CD4-positive, alpha-beta T cell treated with Interleukin-6 for 4 hours (primary cell): ENCODE data around the gene HOXD8.

Experiments
- DNase-seq: peaks from one replicate; pipeline ENCODE4 v3.0.0-alpha.2; 2020; ENCODE audit warnings: mixed read lengths

HOXD8 gene

DNA sequence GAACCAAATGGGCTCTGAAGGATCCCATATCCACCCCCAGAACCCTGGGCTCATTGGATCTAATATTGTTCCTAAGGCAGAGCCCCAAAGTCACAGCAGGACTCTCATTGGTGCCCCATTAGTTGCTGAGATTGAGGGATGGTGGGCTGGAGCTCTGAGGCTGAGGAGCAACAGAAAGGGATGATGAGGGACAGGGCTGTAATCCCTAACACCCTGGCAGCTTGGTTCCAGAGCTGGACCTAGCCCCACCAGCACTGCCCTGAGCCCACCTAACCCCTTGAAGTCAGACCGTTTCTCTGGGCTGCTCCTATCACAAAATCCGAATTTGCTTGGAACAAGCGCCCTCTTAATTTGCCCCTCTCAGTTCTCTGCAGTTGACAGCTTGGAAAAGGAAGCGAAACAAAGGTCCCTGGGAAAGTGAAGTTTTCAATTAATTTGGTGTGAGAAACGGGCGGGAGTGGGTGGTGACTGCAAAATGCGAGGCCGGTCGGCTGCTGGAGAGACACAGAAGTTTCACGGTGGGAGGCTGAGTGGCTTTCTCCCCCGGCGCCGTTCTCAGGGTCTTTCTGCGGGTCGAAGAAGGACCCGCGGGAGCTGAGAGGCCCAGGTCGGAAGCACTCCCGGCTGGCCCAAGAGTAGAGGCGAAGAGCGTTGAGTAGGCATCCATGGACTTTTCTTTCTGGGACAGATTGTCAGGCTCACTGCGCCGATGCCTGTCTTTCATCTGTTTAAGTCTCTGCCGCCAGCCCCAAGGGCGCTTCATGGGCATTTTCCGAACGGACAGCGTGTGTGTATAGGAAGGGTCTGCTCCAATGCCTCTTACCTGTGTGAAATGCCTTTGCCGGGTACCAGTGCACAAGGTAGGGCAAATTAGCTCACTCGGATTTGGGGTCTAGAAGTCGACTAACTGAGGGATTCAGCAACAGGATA is 37.9 kb upstream of the HOXD8 start:
- no peak for DNase-seq

DNA sequence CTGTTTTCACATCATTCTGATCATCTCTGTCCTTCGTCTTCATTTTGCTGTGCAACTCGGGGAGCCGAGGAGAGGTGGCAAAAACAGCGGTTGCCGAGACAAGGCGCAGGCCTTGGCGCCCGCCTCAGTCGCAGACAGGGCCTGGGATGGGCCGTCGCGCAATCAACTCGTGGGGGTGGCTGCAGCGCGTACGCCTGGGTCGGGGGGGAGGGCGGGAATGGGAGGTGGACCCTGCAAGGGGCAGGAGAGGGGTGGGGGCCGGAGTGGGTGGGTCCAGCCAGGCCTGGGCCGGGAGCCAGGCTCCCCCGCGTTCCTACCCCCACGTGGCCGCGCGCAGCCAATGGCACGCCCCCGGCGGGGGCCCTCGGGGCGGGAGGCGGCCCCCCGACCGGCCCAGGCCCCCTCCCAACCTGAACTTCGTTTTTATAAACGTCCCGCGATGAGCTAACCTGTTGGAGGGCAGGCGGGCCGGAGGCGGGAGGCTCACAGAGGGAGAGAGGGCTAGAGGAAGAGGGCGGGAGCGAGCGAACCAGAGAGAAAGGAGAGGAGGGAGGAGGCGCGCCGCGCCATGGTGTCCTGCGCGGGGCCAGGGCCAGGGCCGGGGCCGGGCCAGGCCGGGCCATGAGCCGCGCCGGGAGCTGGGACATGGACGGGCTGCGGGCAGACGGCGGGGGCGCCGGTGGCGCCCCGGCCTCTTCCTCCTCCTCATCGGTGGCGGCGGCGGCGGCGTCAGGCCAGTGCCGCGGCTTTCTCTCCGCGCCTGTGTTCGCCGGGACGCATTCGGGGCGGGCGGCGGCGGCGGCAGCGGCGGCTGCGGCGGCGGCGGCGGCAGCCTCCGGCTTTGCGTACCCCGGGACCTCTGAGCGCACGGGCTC is 37.0 kb upstream of the HOXD8 start, which contains the start of gene HOXD13:
TSS of gene HOXD13 (plus strand) at position 452 of the 875 bp plus-strand sequence. CDS start at position 622, 170 bp downstream.
- no peak for DNase-seq

DNA sequence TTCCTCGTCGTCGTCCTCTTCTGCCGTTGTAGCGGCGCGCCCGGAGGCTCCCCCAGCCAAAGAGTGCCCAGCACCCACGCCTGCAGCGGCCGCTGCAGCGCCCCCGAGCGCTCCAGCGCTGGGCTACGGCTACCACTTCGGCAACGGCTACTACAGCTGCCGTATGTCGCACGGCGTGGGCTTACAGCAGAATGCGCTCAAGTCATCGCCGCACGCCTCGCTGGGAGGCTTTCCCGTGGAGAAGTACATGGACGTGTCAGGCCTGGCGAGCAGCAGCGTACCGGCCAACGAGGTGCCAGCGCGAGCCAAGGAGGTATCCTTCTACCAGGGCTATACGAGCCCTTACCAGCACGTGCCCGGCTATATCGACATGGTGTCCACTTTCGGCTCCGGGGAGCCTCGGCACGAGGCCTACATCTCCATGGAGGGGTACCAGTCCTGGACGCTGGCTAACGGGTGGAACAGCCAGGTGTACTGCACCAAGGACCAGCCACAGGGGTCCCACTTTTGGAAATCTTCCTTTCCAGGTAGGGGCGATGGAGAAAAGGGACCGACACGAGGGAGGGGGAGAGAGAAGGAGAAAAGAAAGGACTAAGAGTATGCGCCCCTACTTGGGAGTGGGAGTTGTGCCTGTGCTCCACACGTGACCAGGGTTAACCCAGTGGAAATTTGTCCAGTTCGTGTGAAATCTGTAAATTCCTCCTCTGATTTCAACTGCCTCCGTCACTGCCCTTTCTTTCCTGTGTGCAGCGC is 36.2 kb upstream of the HOXD8 start:
- DNase-seq = no peak

DNA sequence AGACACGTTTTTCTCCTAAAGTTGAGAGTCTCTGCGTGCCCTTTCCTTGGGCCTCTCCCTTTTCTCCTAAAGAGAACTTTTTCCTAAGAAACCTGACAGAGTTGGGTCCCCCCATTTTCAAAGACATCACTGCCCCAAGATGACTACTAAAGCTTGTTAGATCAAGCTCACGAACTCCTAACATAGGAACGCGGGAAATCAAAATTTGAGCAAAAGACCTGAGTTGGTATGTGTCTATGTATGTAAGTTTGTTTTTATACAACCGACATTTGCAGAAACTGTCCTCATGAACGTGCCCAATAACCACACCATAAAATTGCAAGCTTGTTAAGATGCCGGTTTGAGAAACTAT is 35.6 kb upstream of the HOXD8 start:
- DNase-seq = no peak

GRCh38 chr2:176094349-176094748 is 35.2 kb upstream of the HOXD8 start:
- DNase-seq = no peak

DNA sequence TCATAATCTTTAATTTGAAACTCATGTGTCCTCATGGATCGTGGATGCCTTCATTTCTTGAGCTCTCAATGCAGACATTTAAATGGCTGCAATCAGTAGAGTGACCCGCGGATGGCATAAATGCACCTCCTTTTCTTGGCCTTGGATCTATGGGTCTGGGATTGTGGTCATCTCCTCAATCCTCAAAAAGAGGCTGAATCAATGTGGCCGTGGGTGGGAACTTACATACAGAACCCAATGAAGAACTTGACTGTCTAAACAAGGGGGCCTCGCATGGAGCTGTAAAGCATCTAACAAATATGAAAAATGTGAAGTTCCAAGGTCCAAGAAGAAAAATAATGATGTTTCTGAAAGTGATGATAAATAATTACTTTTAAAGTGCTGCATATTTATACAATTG is 34.1 kb upstream of the HOXD8 start:
- DNase-seq = no peak

DNA sequence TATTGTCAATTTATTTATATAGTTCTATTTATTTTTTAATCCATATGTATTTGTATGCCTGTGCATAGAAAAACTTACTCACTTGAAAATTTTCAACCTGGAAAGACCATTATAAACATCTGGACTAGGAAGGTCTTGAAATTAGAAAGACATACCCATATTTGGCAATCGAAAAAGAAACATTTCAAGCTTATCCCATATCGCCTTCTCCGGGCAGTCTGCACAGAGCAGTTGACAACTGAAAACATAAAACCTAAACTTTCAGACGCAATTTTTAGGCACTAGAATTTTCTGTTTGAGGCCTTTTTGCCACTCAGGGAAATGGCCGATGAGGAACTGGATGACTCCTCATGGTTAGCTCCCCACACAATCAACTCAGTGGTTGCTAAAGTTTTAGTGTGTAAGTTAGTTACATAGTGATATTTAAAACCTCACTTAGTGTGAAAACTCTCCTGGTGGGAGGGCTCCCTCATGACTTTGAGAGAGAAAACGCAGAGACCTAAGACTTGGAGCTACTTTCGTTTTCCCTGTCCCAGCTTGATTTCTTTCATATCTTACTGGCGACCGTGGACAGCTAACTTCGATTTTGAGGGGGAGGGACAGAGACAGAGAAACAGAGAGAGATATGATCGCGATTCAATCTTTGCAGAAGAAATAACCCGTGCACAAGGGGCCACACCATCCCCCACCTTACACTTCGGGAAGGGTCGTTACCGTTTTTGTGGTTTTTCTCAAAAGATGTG is 33.1 kb upstream of the HOXD8 start:
- no peak for DNase-seq

DNA sequence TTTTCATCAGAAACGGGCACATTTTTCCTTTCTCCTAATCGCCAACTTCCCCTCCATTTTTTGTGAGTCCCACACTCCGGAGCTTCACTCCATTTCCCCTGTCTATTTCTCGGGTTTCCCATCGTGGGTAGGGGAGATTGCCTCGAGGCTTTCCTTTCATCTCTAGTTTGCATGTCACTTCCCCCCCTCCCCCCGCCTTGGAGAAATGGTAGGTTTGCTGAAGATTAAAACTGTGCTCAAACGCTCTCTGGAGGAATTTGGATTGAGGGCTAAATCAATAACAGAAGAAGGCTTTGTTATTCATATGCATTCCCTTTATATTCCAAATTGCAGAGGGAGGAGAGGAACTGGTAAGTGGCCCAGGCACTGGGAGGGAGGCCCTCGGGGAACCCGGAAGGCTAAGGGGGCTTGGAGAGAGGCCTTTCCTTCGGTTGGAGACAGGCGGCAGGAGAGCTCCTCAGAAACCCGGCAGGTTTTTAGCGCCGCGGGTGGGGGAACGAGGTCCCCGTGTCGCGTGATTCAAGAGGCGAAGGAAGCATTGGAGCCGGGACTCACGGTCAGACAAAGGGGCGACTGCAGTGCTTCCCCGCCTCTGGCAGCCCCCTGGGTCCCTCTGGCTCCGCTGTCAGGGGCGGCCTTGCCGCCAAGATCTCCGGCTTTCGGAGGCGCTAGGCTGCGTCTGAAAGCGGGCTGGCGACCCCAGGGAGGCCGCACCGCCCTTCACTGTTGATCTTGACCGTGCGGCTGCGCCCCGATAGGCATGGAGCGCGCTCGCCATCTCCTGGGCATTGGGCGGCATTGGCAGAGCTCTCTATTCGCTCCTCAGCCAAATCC is 32.3 kb upstream of the HOXD8 start:
- peak; percentile 63 for DNase-seq

GRCh38 chr2:176097820-176098365 is 31.6 kb upstream of the HOXD8 start:
- DNase-seq = no peak

GRCh38 chr2:176098366-176099158 is 30.9 kb upstream of the HOXD8 start:
- DNase-seq = no peak

GRCh38 chr2:176099159-176099727 is 30.3 kb upstream of the HOXD8 start:
- no peak for DNase-seq

DNA sequence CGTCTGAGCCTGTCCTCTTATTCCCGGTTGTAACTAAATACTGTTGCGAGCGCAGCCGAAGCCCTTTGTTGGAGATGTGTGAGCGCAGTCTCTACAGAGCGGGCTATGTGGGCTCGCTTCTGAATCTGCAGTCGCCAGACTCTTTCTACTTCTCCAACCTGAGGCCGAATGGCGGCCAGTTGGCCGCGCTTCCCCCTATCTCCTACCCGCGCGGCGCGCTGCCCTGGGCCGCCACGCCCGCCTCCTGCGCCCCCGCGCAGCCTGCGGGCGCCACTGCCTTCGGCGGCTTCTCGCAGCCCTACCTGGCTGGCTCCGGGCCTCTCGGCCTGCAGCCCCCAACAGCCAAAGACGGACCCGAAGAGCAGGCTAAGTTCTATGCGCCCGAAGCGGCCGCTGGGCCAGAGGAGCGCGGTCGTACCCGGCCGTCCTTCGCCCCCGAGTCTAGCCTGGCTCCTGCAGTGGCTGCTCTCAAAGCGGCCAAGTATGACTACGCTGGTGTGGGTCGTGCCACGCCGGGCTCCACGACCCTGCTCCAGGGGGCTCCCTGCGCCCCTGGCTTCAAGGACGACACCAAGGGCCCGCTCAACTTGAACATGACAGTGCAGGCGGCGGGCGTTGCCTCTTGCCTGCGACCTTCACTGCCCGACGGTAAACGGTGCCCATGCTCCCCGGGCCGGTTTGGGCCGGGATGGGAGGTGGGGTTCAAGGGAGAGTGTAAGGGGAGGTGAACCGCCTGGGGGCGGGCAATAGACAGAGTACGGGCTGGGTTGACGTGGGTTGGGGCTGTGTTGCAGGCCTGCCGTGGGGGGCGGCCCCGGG is 29.6 kb upstream of the HOXD8 start, which contains the start of gene HOXD12:
TSS of gene HOXD12 (plus strand) at position 68 of the 819 bp plus-strand sequence. CDS start at position 75, 7 bp downstream.
- DNase-seq = no peak

GRCh38 chr2:176100547-176101140 is 28.9 kb upstream of the HOXD8 start:
- DNase-seq = no peak

GRCh38 chr2:176101216-176101830 is 28.2 kb upstream of the HOXD8 start:
- DNase-seq = no peak

DNA sequence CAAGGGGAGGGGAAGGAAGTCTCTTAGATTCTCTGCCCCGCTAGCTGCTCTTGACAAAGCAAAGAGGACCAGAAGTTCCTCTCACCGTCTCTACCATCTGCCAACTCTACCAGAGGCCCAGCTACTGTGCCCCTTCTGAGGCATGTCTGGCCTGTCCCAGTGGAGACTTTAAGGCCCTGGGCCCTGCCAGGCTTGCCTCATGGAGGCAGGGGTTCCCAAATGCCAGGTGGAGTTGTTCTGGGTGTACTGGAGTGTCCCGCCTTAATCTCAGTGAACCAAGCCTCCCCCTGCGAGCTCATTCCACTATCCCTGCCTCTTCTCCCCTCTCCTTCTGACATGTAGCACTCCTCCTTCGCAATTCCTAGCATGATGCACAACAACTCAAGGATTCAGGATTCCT is 27.7 kb upstream of the HOXD8 start:
- DNase-seq = no peak

DNA sequence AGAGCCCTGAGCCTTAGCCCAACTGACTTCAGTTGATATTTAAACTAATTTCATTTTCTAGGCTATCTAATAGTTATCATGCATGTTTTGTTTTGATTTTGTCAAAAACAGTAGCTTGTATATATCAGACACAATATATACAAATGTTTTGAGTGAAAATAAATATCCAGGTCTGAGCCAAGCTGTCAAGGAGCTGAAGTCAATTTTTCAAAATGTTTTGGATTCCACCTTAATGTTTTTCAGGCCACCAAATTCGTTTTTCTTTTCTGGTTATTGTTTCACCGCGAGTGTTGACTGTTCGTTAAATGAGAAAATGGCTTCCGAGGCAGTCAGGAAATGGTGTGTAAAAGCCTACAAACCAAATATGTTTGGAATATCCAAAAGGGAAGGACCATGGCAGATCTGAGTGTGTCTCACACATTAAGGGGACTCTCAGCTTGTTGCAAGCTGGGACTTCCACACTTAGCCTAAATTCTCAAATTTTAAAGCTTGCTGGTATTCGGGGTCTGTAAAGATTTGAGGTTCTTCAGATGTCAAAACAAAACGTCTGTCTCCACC is 27.1 kb upstream of the HOXD8 start:
- no peak for DNase-seq

- no peak for DNase-seq
Observed at GRCh38 chr2:176103194-176103593, 26.3 kb upstream of the HOXD8 start.
